ES-I3 (cell line): ENCODE measurements around the gene HPGDS.

Experiments used
- H3K36me3 ChIP-seq: 2 replicates; pipeline ENCODE4 v1.6.1; 2013; ENCODE audit warnings: mild to moderate bottlenecking, low read length, control low read depth, moderate library complexity; ENCODE audit not compliant: insufficient read depth
- H3K4me1 ChIP-seq: 2 replicates; pipeline ENCODE4 v1.6.1; 2013; ENCODE audit warnings: mild to moderate bottlenecking, control low read depth, low read length; ENCODE audit not compliant: insufficient read depth
- H3K9ac ChIP-seq: 2 replicates; pipeline ENCODE4 v1.6.1; 2013; ENCODE audit warnings: low read depth, mild to moderate bottlenecking, low read length, moderate library complexity
- H3K9me3 ChIP-seq: 2 replicates; pipeline ENCODE4 v1.6.1; 2013; ENCODE audit warnings: mild to moderate bottlenecking, low read length, moderate library complexity; ENCODE audit not compliant: control insufficient read depth, insufficient read depth

The HPGDS gene

DNA sequence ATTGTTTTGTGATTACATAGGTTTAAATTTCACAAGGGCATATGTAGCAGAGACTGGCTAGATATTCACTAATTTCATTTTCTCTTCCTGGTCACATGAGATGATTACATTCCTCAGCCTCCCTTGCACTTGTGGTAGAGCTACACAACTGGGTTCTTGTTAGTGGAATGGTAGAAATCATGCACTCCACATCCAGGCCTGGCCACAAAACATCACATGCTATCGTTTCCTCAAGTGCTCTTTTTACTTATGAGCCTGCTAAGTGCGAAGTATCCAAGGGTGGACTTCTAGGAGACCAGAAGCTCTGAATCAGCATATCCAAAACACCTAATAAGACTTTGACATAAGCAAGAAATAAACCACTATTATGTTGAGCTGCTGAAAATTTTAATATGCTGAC, 26.4 kb upstream of the HPGDS start:
- Histone ChIP-seq H3K9ac (no peak overlapping the region), H3K9me3 (no peaks in the 10 kb centered on the region), H3K4me1 (no peaks in the 10 kb centered on the region), H3K36me3 (no peaks in the 10 kb centered on the region)

DNA sequence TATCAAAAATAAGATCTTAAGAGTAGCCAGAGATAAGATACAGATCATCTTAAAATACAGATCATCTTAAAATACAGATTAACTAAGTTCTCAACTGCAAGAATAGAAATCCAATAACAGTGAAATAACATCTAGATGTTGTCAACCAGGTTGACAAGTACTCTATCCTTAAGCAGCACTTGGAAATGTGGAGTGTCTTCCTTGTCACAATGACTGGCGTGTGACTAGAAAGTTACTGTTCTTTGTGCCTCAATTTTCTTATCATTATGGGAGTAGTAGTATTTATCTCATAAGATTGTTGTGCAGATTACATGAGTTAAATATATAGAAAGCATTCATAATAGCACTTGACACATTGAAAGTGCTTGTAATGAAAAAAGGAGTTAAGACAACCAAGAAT, 25.8 kb upstream of the HPGDS start:
- H3K9me3 ChIP-seq, result no peaks in the 10 kb centered on the region
- H3K9ac ChIP-seq, result no peak overlapping the region
- no peaks in the 10 kb centered on the region for H3K4me1 ChIP-seq
- H3K36me3 ChIP-seq, result no peaks in the 10 kb centered on the region

DNA sequence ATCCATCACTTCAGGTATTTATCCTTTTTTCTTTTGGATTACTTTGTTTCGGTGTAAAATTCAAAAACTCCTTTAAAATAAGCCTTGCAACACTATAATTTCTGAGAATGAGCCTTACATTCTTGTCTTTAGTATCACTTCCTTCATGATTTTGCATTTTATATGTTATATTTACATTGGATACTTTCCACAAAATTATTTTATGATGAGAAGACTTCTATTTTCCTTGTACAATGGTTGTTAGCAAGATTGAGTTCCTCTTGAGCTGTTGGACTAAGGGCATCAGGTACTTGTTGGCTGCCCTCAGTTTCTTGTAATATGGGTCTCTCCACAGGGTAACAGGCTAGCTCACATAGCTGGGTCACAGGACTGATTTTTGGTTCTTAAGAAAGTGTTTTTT, 22.7 kb upstream of the HPGDS start:
- Histone ChIP-seq H3K9me3 (no peaks in the 10 kb centered on the region), H3K36me3 (no peaks in the 10 kb centered on the region), H3K4me1 (no peaks in the 10 kb centered on the region), H3K9ac (no peak overlapping the region)

DNA sequence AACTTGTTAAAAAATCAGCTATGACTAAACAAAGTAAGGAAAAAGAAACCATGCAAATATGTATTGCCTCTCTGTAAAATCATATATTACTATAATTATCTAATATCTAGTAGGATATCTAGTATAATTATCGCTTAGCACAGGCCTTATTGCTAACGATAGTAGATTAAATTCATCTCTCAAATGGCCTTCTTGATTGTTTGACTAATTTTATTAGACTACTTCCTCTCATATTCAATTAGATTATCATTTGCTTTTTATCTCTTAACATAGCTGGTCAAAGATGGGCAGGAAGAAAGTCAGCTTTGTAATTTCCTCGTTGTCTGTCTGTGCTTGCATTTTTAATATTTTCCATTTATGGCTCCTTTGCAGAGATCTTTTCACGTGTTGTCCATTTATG, 21.9 kb upstream of the HPGDS start:
- Histone ChIP-seq H3K4me1 (no peaks in the 10 kb centered on the region), H3K36me3 (no peaks in the 10 kb centered on the region), H3K9ac (no peak overlapping the region), H3K9me3 (no peaks in the 10 kb centered on the region)

DNA sequence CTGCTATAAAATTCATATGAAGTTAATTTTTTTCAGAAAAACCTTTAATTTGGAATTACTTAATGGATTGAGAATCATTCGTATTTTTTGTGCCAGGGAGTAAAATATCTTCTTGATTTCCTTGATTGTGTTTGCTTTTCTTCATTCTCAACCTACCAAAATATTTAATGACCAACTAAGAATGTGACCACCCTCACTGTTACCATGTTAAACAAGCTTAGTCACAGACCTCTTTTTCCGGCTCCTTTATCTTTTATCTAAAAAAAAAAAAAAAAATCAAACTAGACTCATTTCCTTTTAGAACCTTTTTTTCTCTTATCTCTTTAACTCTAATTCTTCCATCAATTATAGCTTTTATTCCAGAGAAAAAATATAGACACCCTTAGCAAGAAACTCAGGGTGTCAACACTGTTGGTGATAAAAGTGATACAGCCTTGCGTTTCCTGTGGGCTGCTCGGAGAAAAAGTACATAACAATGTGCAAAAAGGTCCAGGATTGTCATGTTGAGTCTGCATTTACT, 20.6 kb upstream of the HPGDS start:
- Histone ChIP-seq H3K36me3 (no peaks in the 10 kb centered on the region), H3K9ac (no peak overlapping the region), H3K9me3 (no peaks in the 10 kb centered on the region), H3K4me1 (no peaks in the 10 kb centered on the region)

DNA sequence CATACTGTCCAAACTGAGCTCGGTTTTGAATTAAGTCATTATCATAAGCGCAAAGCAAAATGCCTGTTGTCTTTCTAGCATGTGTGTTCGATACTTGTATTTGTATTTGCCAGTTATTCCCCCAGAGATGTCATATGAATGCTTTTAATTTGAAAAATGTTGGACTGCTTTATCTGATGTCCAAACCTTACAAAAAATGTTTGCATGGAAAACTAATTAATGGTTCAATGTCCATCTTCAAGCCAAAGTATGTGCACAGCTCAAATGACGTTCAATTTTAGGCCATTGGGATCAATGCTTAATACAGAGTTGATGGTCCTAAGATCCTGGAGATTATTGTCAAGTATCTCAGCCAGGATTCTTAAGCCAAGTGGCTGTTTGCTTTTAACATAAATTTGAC, 17.2 kb upstream of the HPGDS start:
- no peak overlapping the region for H3K9ac ChIP-seq
- H3K9me3 ChIP-seq, result no peaks in the 10 kb centered on the region
- no peaks in the 10 kb centered on the region for H3K4me1 ChIP-seq
- H3K36me3 ChIP-seq, result no peaks in the 10 kb centered on the region

DNA sequence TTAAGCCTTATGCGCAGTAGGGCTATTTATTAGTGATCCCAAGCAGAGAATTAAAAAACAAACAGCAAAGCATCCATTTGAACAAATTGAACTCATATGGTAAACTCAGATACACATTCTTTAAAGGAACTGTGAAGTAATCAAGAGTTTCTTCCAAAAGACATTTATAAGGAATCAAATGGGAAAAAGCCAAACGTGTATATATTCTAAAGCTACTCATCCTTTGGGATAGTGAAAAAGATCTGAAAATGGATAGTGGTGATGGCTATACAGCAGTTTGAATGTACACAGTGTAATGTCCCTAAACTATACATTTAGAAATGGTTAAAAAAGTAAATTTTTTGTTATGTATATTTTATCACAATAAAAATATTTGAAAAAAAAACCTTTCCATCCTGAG, 16.6 kb upstream of the HPGDS start:
- no peak overlapping the region for H3K9ac ChIP-seq
- H3K9me3 ChIP-seq, result no peaks in the 10 kb centered on the region
- H3K4me1 ChIP-seq, result no peaks in the 10 kb centered on the region
- no peaks in the 10 kb centered on the region for H3K36me3 ChIP-seq

DNA sequence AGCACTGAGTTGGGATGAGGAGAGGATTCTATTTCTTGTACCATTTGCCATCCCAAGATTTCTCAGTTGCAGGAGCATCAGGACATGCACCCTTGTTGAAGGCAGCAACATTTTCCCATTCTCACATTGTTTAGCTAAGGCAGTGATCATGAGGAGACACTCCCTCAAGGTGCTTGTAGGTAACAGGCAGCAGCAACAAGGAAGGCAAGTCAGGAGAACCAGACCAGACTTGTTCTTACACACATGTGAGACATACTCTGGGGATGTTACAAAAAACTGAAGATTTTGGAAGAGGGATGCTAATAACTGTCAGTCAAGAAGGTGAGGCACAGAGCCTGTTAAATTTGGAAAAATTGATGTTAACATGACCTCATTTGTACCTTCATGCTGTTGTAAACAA, 15.5 kb upstream of the HPGDS start:
- Histone ChIP-seq H3K9ac (no peak overlapping the region), H3K36me3 (no peaks in the 10 kb centered on the region), H3K9me3 (no peaks in the 10 kb centered on the region), H3K4me1 (no peaks in the 10 kb centered on the region)

DNA sequence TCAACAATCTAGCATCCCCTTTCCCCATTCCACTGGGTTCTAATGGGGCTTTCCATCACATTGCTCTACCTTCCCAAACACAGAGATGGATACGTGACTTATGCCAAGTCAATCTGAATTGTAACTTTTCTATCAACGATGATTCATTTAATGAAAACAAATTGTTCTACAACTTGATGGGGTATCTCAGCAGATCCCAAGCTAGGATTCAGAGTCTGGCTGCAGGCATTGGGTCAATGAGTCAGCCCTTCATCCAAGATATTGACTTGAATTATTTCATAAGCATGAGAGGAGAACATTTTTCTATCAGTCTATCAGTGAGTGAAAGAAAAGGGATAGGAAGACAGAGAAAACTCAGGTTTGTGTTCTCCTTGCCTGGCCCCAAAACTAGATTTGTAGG, 15.0 kb upstream of the HPGDS start:
- no peaks in the 10 kb centered on the region for H3K36me3 ChIP-seq
- H3K9me3 ChIP-seq, result no peaks in the 10 kb centered on the region
- H3K9ac ChIP-seq, result no peak overlapping the region
- H3K4me1 ChIP-seq, result no peaks in the 10 kb centered on the region

DNA sequence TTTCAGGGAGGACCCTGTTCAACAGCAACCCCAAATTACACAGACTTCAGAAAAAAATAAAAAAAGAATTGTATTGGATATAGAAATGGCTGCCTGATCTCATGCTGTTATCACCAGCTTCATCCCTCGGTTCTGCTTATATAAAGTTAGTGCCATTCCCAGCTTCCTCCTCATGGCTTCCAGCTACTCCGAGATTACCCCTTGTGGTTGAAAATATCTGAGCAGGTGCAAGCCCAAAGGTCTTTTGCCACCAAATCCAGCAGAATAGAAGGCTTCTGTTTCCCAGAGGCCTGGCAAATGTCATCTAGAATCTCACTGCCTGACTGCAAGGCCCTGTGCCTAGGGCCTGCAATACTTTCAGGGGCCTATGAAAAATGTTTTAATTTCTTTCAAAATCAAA, 13.8 kb upstream of the HPGDS start:
- no peak overlapping the region for H3K9ac ChIP-seq
- no peaks in the 10 kb centered on the region for H3K9me3 ChIP-seq
- no peaks in the 10 kb centered on the region for H3K36me3 ChIP-seq
- H3K4me1 ChIP-seq, result no peaks in the 10 kb centered on the region

DNA sequence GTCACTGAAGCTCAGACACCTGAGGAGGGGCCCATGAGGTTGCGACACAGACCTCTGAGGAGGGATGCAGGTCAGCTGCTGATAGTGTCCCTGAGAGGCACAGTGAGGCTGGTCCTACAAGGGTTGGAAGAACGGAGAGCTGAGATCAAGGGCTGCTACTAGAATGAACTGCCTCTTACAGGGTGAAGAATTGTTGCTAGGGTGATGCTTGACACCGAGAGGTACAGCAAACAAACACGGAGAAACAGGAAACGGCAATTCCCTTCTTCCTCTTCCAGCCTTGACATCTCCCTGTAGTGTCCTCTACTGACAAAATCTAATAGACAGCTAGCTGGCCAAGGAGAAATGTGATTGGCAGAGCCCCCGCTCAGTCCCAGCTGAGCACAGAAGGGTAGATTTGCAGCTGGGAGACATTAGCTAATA, 11.8 kb upstream of the HPGDS start:
- Histone ChIP-seq H3K9ac (no peak overlapping the region), H3K4me1 (no peaks in the 10 kb centered on the region), H3K36me3 (no peaks in the 10 kb centered on the region), H3K9me3 (no peaks in the 10 kb centered on the region)

DNA sequence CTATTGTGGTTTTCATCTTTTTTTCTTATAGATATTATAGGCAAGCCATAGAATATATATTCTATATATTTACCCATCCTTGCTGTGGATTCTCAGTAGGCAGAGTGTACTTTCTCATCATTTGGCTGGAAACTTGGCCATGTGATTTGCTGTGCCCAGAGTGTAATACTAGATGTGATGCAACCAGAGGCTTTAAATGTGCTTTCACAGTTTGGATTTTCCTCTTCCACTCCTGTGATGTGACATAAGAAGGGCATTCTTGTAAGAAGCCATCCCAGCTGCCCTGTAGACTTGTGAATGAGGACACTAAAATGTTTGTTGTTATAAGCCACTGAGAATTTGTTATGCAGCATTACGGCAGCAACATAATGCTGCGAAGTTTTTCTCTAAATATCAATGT, 10.4 kb upstream of the HPGDS start:
- Histone ChIP-seq H3K9me3 (no peaks in the 10 kb centered on the region), H3K9ac (no peak overlapping the region), H3K4me1 (no peaks in the 10 kb centered on the region), H3K36me3 (no peaks in the 10 kb centered on the region)

DNA sequence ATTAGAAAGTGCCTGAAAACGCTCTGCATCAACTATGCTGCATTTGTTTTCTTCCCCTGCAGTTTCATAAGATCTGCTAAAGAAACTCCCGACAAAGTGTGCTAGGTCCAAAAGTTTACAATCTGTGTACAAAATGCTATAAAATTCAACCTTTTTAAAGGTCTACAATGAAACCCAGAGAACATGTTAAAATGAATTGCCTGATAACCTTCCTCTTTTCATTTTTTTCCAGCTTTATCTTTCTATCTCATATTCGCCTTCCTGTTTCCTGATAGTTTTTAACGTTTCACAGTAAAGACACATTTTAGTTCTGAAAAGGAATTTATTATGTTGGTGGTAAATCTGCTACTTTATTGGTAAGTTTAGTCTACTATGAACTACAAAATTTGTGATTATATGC, 9.5 kb upstream of the HPGDS start:
- H3K9ac ChIP-seq, result no peak overlapping the region
- no peaks in the 10 kb centered on the region for H3K9me3 ChIP-seq
- H3K4me1 ChIP-seq, result no peaks in the 10 kb centered on the region
- no peaks in the 10 kb centered on the region for H3K36me3 ChIP-seq

DNA sequence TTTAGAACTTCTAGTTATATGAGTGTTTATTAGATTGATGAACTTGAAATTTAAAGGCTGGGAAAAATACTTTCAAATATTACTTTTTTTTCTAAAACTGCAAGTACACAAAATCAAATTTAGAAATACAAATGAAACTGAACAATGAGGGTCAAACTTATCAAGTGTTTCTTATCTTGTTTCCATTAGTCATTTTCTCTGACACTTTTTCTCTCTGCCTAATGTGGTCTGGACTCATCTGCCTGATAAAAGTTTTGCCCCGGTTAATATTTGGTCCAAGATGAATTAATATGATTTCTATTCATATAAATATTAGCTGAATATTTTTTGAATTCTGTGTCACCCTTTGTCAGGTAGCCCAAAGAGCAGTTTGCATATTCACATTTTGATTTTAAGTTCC, 8.7 kb upstream of the HPGDS start:
- H3K36me3 ChIP-seq, result no peaks in the 10 kb centered on the region
- no peaks in the 10 kb centered on the region for H3K4me1 ChIP-seq
- no peaks in the 10 kb centered on the region for H3K9me3 ChIP-seq
- no peak overlapping the region for H3K9ac ChIP-seq

DNA sequence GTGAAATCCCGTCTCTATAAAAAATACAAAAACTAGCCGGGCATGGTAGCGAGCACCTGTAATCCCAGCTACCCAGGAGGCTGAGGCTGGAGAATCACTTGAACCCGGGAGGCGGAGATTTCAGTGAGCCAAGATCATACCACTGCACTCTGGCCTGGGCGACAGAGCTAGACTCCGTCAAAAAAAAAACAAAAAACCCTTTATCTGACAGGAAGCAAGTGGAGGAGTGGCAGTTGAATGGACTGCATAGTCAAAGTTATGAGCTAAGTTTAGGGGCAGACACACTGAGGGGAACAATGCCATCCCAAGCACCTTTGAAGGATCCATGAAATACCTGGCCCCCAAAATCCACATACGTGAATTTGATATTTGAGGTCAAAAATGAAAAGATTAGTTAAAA, 7.5 kb upstream of the HPGDS start:
- Histone ChIP-seq H3K9ac (no peak overlapping the region), H3K9me3 (no peaks in the 10 kb centered on the region), H3K36me3 (no peaks in the 10 kb centered on the region), H3K4me1 (no peaks in the 10 kb centered on the region)

DNA sequence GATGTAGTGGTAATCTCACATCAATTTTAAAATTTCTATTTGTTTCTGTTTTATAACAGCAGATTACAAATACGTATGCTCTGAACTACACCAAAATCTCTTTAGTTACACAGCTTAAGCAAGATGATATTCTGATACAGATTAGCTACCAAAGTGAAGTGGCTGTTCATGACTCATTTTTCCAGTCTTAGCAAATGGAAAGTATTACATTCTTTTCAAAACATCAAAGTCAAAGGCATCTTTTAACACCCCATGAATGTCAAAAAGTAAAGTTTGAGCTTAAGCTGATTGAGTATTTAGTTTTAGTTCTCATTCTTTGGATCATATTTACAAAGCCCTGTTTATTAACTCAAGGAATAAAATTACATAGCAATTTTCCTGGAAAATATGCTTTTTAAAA, 6.6 kb upstream of the HPGDS start:
- no peaks in the 10 kb centered on the region for H3K36me3 ChIP-seq
- H3K4me1 ChIP-seq, result no peaks in the 10 kb centered on the region
- H3K9me3 ChIP-seq, result no peaks in the 10 kb centered on the region
- no peak overlapping the region for H3K9ac ChIP-seq
